NCI-H2107 (cell line): Measurements from ENCODE around the gene TMEM151B.
"Not testable (repeated sequence)": the region's sequence is repeated elsewhere in the genome, so short reads cannot be mapped to it uniquely, and the experiment has no call there.

Experiments
- DNase-seq: peaks from one replicate; lab custom pipeline; 2025; lab: John Stamatoyannopoulos, UW

Gene TMEM151B

GRCh38 chr6:44269921-44270525 is at the start of gene TMEM151B:
TSS of gene TMEM151B (plus strand) at chr6:44270450. CDS start at chr6:44270743, 293 bp downstream.
- no peak for DNase-seq

GRCh38 chr6:44220913-44221290 is 49.3 kb upstream of the TMEM151B start:
- no peak for DNase-seq

- peak; percentile 46 for DNase-seq
These were observed 48.8 kb upstream of the TMEM151B start for GRCh38 chr6:44221291-44221960.

GRCh38 chr6:44221961-44222335 is 48.3 kb upstream of the TMEM151B start:
- no peak for DNase-seq

GRCh38 chr6:44222486-44223318 is 47.5 kb upstream of the TMEM151B start:
- no peak for DNase-seq

GRCh38 chr6:44223319-44224028 is 46.8 kb upstream of the TMEM151B start, which contains the start of gene SLC29A1:
TSS of gene SLC29A1 (plus strand) at chr6:44223595. CDS start at chr6:44227314, 3,719 bp downstream.
- peak; percentile 36 for DNase-seq

- no peak for DNase-seq
These were observed 46.0 kb upstream of the TMEM151B start for GRCh38 chr6:44224029-44224964.

- DNase-seq, result no peak
These were observed 45.3 kb upstream of the TMEM151B start for GRCh38 chr6:44224965-44225305.

GRCh38 chr6:44225579-44226325 is 44.5 kb upstream of the TMEM151B start:
- DNase-seq, result no peak

GRCh38 chr6:44226368-44227147 is 43.7 kb upstream of the TMEM151B start:
- DNase-seq, result no peak

- no peak for DNase-seq
These were observed 43.0 kb upstream of the TMEM151B start for GRCh38 chr6:44227148-44227793.

GRCh38 chr6:44228031-44228430 is 42.2 kb upstream of the TMEM151B start:
- no peak for DNase-seq

GRCh38 chr6:44228433-44228832 is 41.8 kb upstream of the TMEM151B start:
- DNase-seq, result no peak

- no peak for DNase-seq
These were observed 41.4 kb upstream of the TMEM151B start for GRCh38 chr6:44228836-44229235.

- DNase-seq, result no peak
These were observed 40.7 kb upstream of the TMEM151B start for GRCh38 chr6:44229376-44230033.

- DNase-seq, result no peak
These were observed 40.1 kb upstream of the TMEM151B start for GRCh38 chr6:44230034-44230675.

- DNase-seq, result not testable (repeated sequence)
These were observed 38.8 kb upstream of the TMEM151B start for GRCh38 chr6:44231426-44231825.
